ENCODE results near the gene U2AF2.
"Not testable (repeated sequence)": the region's sequence is repeated elsewhere in the genome, so short reads cannot be mapped to it uniquely, and the experiment has no call there.

Gene U2AF2

GRCh38 chr19:55692681-55693081, 37.8 kb downstream of the U2AF2 start:
- DNase-seq: no peak

- no peak for DNase-seq
Measured at GRCh38 chr19:55693336-55693974, 38.6 kb downstream of the U2AF2 start.

GRCh38 chr19:55694241-55694655, 39.4 kb downstream of the U2AF2 start:
- DNase-seq: no peak

- DNase-seq: no peak
Measured at GRCh38 chr19:55694656-55695491, 40.0 kb downstream of the U2AF2 start.

- no peak for DNase-seq
Measured at GRCh38 chr19:55695511-55696290, 40.9 kb downstream of the U2AF2 start.

GRCh38 chr19:55696301-55697068, 41.6 kb downstream of the U2AF2 start:
- DNase-seq: no peak

- no peak for DNase-seq
Measured at GRCh38 chr19:55697069-55697440, 42.2 kb downstream of the U2AF2 start.

GRCh38 chr19:55697698-55698097, 42.9 kb downstream of the U2AF2 start:
- DNase-seq: no peak

GRCh38 chr19:55698256-55698655, 43.4 kb downstream of the U2AF2 start:
- no peak for DNase-seq

GRCh38 chr19:55699221-55699620, 44.4 kb downstream of the U2AF2 start:
- no peak for DNase-seq

- no peak for DNase-seq
Measured at GRCh38 chr19:55700813-55701212, 46.0 kb downstream of the U2AF2 start.

- DNase-seq: no peak
Measured at GRCh38 chr19:55702131-55702627, 47.3 kb downstream of the U2AF2 start.

- no peak for DNase-seq
Measured at GRCh38 chr19:55703790-55704215, 49.0 kb downstream of the U2AF2 start.

- no peak for DNase-seq
Measured at GRCh38 chr19:55704494-55705245, 49.8 kb downstream of the U2AF2 start.

- no peak for DNase-seq
Measured at GRCh38 chr19:55705972-55706371, 51.1 kb downstream of the U2AF2 start.

- no peak for DNase-seq
Measured at GRCh38 chr19:55711719-55712118, 56.9 kb downstream of the U2AF2 start.

GRCh38 chr19:55712804-55713631, 58.2 kb downstream of the U2AF2 start:
- DNase-seq: no peak

- DNase-seq: no peak
Measured at GRCh38 chr19:55716531-55716930, 61.7 kb downstream of the U2AF2 start.

GRCh38 chr19:55717251-55717650, 62.4 kb downstream of the U2AF2 start:
- no peak for DNase-seq

- not testable (repeated sequence) for DNase-seq
Measured at GRCh38 chr19:55717879-55718711, 63.3 kb downstream of the U2AF2 start.
